Right cardiac atrium (tissue), 5 donors: ENCODE measurements around the gene EID2. TPM values are rescaled to one million over a fixed set of nuclear protein-coding genes. Genes with fewer than 3 reads are reported as not detected.

Experiments
- ATAC-seq, 2 donors: fragments of 200-7000 bp; cut with Tn5 transposase; one replicate each; pipeline versions ENCODE4 v1.8.0 to v1.9.1; 2020; ENCODE audit warnings: moderate library complexity in 2 of 2, mild to moderate bottlenecking in 1 of 2
- DNase-seq, 3 donors: peaks; one replicate each; pipeline ENCODE4 v3.0.0-alpha.2; 2020
- H3K27ac ChIP-seq: one replicate; pipeline ENCODE4 v1.5.1; 2013; ENCODE audit warnings: mild to moderate bottlenecking, low read length, control low read depth, moderate library complexity
- H3K27me3 ChIP-seq: one replicate; pipeline ENCODE4 v1.6.1; 2013; ENCODE audit not compliant: control insufficient read depth, insufficient read depth
- H3K4me1 ChIP-seq: one replicate; pipeline ENCODE4 v1.6.1; 2013; ENCODE audit warnings: low read length; ENCODE audit not compliant: control insufficient read depth, insufficient read depth
- H3K4me3 ChIP-seq: one replicate; pipeline ENCODE4 v1.5.1; 2013; ENCODE audit warnings: low read length, control low read depth
- H3K9me3 ChIP-seq: one replicate; pipeline ENCODE4 v1.6.1; 2013; ENCODE audit warnings: low read length; ENCODE audit not compliant: control insufficient read depth
- WGBS: extraction: QIAGEN DNeasy Blood & Tissue Kit; methylation state at CpG from one replicate; pipeline ENCODE4 v1.1.7; 2013; 5-methylcytosine and 5-hydroxymethylcytosine counted together
- intact Hi-C, 4 donors: fragments of 100-400 bp; cut with DNase I; formaldehyde crosslinking; loops; one replicate each; pipeline versions ENCODE4 v1.11.0 to v1.14.0; 2022 to 2023
- polyA plus RNA-seq: library from polyadenylated mRNA; stranded (reverse); fragments of 200-250 nt; gene quantifications from one replicate; pipeline ENCODE4 v1.2.3, GENCODE V29; 2013
- total RNA-seq, 4 donors: library from RNA; stranded (reverse); fragmentation: NEBNext Ultra II Directional; extraction: Animal tissue kit (Norgen Biotek cat#: 25700); gene quantifications; one replicate each; pipeline ENCODE4 v1.2.1, GENCODE V29; 2021
- donor health status: healthy with polysubstance abuse.
- donor health status: DM: no; HTN: yes; CAD: no.
- donor health status: DM: no; HTN: no; CAD: no.
- donor health status: DM: no; HTN: yes; CAD: no; lungs with severe emphysema.
- donor health status: DM: yes; HTN: yes; CAD: no.

The EID2 gene
- total and polyA plus RNA-seq, 5 donors: 12.3 to 15.0 (median 13.6) TPM

DNA sequence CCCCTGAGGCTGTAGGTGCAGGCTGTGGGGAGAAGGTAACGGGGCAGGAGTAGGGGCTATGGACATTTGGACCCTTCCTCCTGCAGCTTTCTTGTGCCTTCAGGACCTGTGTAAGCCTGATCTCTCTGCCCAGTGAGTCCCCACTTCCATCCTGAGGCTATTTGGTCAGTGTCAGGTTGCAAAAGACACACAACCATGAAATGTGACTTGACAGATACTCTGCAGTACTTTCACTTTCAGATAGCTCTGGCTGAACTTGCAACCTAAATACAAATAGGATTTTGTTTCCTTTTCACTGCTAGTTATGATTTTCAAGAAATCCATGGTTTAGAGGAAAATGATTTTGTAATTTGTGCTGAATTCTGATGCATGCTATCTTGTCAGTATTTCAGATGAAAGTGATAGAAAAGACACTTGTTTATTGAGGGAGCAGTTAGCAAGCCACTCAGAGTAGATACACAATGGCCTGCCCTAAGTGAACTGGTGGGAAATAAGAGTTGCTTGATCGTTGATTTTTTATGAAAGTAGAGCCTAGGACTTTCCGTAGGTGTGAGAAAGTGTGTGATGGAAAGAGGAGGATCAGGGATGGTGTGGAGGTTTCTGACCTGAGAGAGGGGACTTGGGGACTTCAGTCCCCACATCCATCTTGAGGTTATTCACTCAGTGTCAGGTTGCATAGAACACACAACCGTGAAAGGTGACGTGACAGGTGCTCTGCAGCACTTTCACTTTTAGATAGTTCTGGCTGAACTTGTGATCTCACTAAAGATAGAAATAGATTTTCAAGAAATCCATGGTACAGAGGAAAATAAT is 18.1 kb upstream of the EID2 start:
- Histone ChIP-seq H3K9me3 (no peaks in the 10 kb centered on the region), H3K27me3 (no peaks in the 10 kb centered on the region), H3K4me3 (no peak overlapping the region), H3K27ac (no peak overlapping the region), H3K4me1 (no peaks in the 10 kb centered on the region)
- intact Hi-C loops: loop anchor here in 1 of 4 donors (5.0 kb wide), 1 partner anchor 114 kb away; no protein-coding TSS in a partner anchor
- ATAC-seq: no peak
- WGBS: 67% methylated on average over 5 of the region's 5 CpGs
- no peak for DNase-seq

DNA sequence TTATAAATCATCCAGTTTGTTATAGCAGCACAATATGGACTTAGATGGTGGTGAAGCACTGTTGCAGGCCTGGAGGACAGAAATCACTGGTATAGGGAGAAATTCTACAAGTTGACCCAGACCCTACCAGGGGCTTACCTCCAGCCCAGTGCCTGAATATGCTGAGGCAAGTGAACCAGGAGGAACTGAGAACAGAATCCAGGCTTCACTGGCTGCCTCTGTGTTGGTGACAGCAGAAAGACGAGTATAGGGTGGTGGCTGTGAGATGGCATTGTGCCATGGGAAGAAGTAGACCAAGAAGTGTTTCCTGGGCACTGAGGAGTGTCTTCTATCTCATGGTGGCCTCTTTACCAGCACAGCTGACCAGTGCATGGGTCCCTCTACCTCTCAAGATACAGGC is 15.9 kb upstream of the EID2 start:
- WGBS: 30% methylated on average over 1 of the region's 1 CpG
- no peaks in the 10 kb centered on the region for H3K4me1 ChIP-seq
- H3K27me3 ChIP-seq: no peaks in the 10 kb centered on the region
- H3K27ac ChIP-seq: no peak overlapping the region
- DNase-seq (no peak), ATAC-seq (no peak)
- H3K4me3 ChIP-seq: no peak overlapping the region
- no peaks in the 10 kb centered on the region for H3K9me3 ChIP-seq
- intact Hi-C loops: loop anchor here in 1 of 4 donors (5.0 kb wide), 1 partner anchor 116 kb away; no protein-coding TSS in a partner anchor

DNA sequence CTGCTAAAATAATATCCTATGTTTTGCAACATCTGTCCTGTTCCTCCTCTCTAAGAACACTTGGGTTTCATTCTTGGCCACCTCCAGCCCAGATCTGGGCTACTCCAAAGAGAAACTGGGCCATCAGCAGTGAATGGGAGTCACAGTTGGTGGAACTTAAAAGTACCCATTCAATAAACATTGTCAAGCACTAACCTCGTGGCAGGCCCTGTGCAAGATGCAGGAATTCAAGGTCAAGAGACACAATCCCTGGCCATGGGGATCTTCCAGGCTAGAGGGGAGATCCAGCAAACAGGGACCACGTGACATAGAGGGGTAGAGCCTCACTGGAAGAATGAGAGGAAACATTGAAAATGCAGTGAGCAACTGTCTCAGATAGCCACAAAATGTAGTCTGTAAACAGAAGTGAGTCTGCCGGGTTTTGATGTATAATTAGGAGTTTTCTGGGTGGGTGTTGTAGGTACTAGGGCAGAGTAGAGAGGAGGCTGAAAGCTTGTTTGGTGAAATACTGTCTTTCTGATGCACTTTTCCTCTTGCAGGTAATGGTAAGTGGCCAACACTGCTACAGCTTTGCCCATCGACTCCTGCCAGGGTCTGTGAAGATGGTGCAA is 14.8 kb upstream of the EID2 start:
- H3K27ac ChIP-seq: no peak overlapping the region
- H3K27me3 ChIP-seq: no peaks in the 10 kb centered on the region
- no peaks in the 10 kb centered on the region for H3K9me3 ChIP-seq
- intact Hi-C loops: loop anchor here in 3 of 4 donors (5.0 kb wide), 1 partner anchor 117 kb away; no protein-coding TSS in a partner anchor
- DNase-seq (no peak), ATAC-seq (no peak)
- H3K4me1 ChIP-seq: no peaks in the 10 kb centered on the region
- 66% methylated on average over 4 of the region's 4 CpGs for WGBS
- H3K4me3 ChIP-seq: no peak overlapping the region

DNA sequence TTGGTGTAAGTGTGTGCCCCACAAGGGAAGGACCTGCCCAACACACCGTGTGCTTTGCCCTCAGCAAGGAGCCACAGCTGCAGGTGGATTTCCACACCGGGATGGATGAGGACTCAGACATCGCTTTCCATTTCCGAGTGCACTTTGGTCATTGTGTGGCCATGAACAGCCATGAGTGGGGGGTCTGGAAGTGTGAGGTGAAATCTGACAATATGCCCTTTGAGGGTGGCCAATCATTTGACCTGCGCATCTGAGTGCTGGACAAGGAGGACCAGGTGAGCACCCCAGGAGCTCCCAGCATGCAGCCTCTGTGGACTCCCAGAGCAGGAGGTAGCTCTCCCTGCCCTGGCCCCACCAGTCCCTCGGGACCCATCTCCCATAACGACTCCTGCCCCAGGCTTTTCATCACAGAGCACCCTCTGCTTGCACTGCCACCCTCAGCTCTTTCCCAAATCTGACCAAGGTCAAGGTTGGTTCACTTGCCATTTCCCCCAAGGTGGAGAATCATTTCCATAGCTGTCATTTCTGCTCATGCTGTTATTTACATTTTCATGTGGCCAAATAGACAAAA is 13.2 kb upstream of the EID2 start:
- ATAC-seq: no peak
- H3K4me1 ChIP-seq: no peaks in the 10 kb centered on the region
- H3K9me3 ChIP-seq: no peaks in the 10 kb centered on the region
- intact Hi-C loops: loop anchor here in 2 of 4 donors (5.0 kb wide), 1 partner anchor 119 kb away; no protein-coding TSS in a partner anchor
- H3K27me3 ChIP-seq: no peaks in the 10 kb centered on the region
- no peak overlapping the region for H3K4me3 ChIP-seq
- no peak overlapping the region for H3K27ac ChIP-seq
- WGBS: 62% methylated on average over 7 of the region's 7 CpGs
- DNase-seq: no peak

DNA sequence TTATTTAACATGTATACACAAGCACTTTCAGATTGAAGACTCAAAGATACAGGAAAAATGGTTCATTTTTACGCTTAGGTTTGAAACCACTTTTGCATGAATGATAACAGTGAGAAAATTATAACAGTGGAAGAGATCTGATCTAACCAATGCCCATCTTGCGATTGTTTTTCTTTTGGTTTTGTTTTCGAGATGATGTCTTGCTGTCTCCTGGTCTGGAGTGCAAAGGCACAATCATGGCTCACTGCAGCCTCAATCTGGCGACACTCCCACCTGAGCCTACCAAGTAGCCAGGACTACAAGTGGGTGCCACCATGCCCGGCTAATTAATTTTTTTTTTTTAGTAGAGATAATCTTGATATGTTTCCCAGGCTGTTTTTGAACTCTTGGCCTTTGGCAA is 10.2 kb upstream of the EID2 start:
- Histone ChIP-seq H3K9me3 (no peaks in the 10 kb centered on the region), H3K4me3 (no peak overlapping the region), H3K27ac (no peak overlapping the region), H3K4me1 (no peaks in the 10 kb centered on the region), H3K27me3 (no peaks in the 10 kb centered on the region)
- DNase-seq: no peak
- 78% methylated on average over 5 of the region's 5 CpGs for WGBS
- ATAC-seq: no peak
- intact Hi-C loops: loop anchor here in 2 of 4 donors (5.0 kb wide), 1 partner anchor 122 kb away; no protein-coding TSS in a partner anchor

DNA sequence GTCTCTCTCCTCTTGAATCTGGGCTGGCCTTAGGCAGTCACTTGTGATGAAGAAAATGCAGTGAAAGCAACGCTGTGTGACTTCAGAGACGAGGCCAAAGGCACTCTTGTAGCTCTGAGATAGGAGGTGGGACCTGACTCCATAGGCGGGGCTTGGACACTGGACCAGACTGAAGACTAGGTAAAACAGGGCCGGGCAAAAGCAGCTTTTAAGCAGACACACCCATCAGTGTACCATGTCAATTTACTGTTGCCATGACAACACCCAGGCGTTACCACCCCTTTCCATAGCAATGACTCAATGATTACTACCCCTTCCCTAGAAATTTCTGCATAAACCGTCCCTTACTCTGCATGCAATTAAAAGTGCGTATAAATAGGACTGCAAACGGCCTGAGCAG is 6.6 kb upstream of the EID2 start:
- WGBS: 51% methylated on average over 8 of the region's 8 CpGs
- Histone ChIP-seq H3K4me3 (no peak overlapping the region), H3K4me1 (no peaks in the 10 kb centered on the region), H3K27ac (no peak overlapping the region), H3K9me3 (no peaks in the 10 kb centered on the region), H3K27me3 (no peaks in the 10 kb centered on the region)
- no peak for ATAC-seq
- no peak for DNase-seq
- intact Hi-C loops: no loop called here

DNA sequence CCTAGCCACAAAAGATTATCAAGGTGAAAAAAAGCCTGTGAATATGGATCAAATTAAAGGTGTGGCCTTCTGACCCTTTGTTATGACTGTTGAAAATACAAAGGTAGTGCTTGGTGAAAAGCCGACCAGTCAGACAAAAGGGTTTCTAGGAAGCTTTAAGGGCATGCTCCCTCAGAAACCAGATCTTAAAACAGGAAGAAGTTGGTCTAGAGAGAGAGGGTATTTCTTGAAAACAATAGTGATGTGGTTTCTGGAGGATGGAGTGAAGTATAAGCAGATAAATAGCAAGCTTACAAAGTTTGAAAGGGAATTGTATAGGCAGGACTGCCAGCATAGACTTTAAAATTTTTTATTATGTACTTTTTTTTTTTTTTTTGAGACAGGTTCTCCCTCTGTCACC is 5.0 kb upstream of the EID2 start:
- Histone ChIP-seq H3K4me3 (no peak overlapping the region), H3K4me1 (no peaks in the 10 kb centered on the region), H3K9me3 (no peaks in the 10 kb centered on the region), H3K27ac (no peak overlapping the region), H3K27me3 (no peaks in the 10 kb centered on the region)
- ATAC-seq: no peak
- intact Hi-C loops: no loop called here
- no peak for DNase-seq
- 56% methylated on average over 1 of the region's 1 CpG for WGBS

DNA sequence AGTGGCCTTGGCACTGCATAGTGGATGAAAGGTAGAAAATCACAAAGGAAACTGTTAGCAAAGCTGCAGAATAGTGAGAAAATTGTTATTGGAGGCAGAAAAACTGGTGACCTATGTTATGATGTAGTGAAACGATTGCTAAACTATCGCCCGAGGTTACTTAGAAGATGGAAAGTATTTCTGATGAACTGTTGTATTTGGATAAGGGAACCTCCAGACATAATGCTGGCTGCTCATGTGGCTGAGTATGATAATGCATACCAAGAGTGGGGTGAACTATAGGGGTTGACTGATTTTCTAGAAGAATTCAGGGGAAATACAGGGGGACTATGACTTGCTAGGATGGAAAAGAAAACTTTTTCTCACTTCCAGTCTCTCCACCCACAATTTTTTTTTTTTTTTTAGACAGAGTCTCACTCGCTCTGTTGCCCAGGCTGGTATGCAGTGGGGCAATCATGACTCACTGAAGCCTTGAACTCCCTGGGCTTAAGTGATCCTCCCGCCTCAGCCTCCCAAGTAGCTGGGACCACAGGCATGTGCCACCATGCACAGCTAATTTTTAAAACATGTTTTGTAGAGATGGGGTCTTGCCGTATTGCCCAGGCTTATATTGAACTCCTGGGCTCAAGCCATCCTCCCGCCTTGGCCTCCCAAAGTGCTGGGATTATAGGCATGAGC is 4.4 kb upstream of the EID2 start:
- Histone ChIP-seq H3K27ac (no peak overlapping the region), H3K4me1 (no peaks in the 10 kb centered on the region), H3K4me3 (no peak overlapping the region), H3K9me3 (no peaks in the 10 kb centered on the region), H3K27me3 (no peaks in the 10 kb centered on the region)
- intact Hi-C loops: no loop called here
- 84% methylated on average over 7 of the region's 7 CpGs for WGBS
- DNase-seq (no peak), ATAC-seq (no peak)

DNA sequence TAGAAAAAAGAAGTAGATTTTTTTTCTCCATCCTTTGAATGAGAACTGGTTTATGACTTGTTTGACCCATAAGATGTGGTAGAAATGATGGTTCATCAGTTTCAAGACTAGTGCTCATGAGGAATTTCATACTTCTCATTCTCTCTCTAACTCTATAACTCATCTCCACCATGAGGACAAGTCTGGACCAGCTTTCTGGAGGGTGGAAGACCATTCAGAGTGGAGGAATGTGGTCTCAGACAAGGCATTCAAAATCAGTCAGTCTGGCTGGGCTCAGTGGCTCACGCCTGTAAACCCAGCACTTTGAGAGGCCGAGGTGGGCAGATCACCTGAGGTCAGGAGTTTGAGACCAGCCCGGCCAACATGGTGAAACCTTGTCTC is 3.5 kb upstream of the EID2 start:
- H3K4me1 ChIP-seq: no peaks in the 10 kb centered on the region
- no peaks in the 10 kb centered on the region for H3K27me3 ChIP-seq
- intact Hi-C loops: no loop called here
- H3K27ac ChIP-seq: no peak overlapping the region
- no peak overlapping the region for H3K4me3 ChIP-seq
- DNase-seq: no peak
- WGBS: 88% methylated on average over 3 of the region's 3 CpGs
- ATAC-seq: no peak
- H3K9me3 ChIP-seq: no peaks in the 10 kb centered on the region

DNA sequence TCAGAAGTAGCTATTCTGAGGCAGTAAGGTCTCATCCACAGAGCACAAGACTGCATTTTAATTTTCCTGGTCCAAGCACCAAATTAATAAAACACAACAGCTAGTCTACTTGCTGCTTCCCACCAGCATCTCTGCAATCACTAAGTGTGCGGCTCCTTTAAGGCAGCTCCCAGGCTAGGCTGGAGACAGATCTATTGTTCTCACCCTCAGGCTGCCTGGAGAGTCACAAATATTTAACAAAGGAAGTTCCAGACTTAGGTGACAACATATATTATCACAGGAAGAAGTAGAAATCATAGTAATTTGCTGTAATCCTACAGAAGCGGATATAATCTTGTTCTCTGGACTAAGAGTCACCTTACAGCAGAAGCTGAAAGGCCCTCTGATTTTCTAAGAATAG is 2.2 kb upstream of the EID2 start:
- DNase-seq: no peak
- H3K9me3 ChIP-seq: no peaks in the 10 kb centered on the region
- H3K27ac ChIP-seq: no peak overlapping the region
- peak in 1 of 2 donors; percentile 25 for ATAC-seq
- no peaks in the 10 kb centered on the region for H3K4me1 ChIP-seq
- H3K4me3 ChIP-seq: no peak overlapping the region
- 46% methylated on average over 2 of the region's 2 CpGs for WGBS
- intact Hi-C loops: no loop called here
- H3K27me3 ChIP-seq: no peaks in the 10 kb centered on the region

DNA sequence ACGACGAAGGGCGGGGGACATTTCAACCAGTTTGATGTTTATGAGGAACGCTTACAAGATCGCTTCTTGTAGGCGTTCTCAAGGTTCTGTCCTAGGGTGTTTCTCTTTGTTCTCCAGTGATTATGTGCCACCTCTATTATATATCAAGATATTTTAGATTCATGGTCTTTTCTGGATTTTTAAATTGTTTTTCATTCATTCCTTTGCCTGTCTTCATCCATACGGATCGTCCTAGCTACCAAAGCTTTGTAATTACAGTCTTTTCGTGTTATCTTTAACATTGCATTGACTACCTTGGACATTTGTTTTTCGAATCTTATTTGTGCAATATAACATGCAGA is 342 bp upstream of the EID2 start:
- no peaks in the 10 kb centered on the region for H3K9me3 ChIP-seq
- ATAC-seq (no peak), DNase-seq (no peak)
- H3K4me1 ChIP-seq: no peaks in the 10 kb centered on the region
- no peak overlapping the region for H3K4me3 ChIP-seq
- H3K27ac ChIP-seq: no peak overlapping the region
- H3K27me3 ChIP-seq: no peaks in the 10 kb centered on the region
- 6% methylated on average over 10 of the region's 10 CpGs for WGBS
- intact Hi-C loops: no loop called here
